Measurements from ENCODE around the gene CLCNKB. TPM values are rescaled to one million over a fixed set of nuclear protein-coding genes. Genes with fewer than 3 reads are reported as not detected.
A peak's percentile ranks its signal among the peaks of the same experiment; 100 is the strongest.

The CLCNKB gene
- total RNA-seq, 4 donors from 2014 or later = 0.41 to 1.9 (median 1.2) TPM; not detected in 1

- no peak for DNase-seq
- no peaks in the 10 kb centered on the region for H3K27me3 ChIP-seq
- no peaks in the 10 kb centered on the region for H3K9me3 ChIP-seq
- TF ChIP-seq CTCF (IDR thresholded peaks at IDR 0.05) (no peak), POLR2A (IDR thresholded peaks at IDR 0.05) (no peak)
- peak overlapping the region in 1 of 2 donors; percentile 40 for H3K4me3 ChIP-seq
- intact Hi-C loops (cut with DNase I; ENCODE audit: low total_unique reads) = no loop called here
- peak overlapping the region; percentile 97 for H3K27ac ChIP-seq
- no peaks in the 10 kb centered on the region for H3K36me3 ChIP-seq
- peaks cover 20 to 37% of the 10 kb centered on the region in 2 donors for H3K4me1 ChIP-seq
Observed at GRCh38 chr1:16015491-16015890, 28.1 kb upstream of the CLCNKB start.

- peak overlapping the region; percentile 97 for H3K27ac ChIP-seq
- H3K4me1 ChIP-seq = peaks cover 20 to 37% of the 10 kb centered on the region in 2 donors
- H3K27me3 ChIP-seq = no peaks in the 10 kb centered on the region
- peak; percentile 67 to 75 for DNase-seq
- H3K36me3 ChIP-seq = no peaks in the 10 kb centered on the region
- TF ChIP-seq CTCF (IDR thresholded peaks at IDR 0.05) = no peak
- peak in 1 of 2 donors; percentile 39 for TF ChIP-seq POLR2A (IDR thresholded peaks at IDR 0.05)
- peak overlapping the region; percentile 38 to 40 for H3K4me3 ChIP-seq
- intact Hi-C loops (cut with DNase I; ENCODE audit: low total_unique reads) = no loop called here
- H3K9me3 ChIP-seq = no peaks in the 10 kb centered on the region
Observed at GRCh38 chr1:16015960-16016901, 27.4 kb upstream of the CLCNKB start.

GRCh38 chr1:16017076-16017460 lies 26.5 kb upstream of the CLCNKB start:
- no peaks in the 10 kb centered on the region for H3K36me3 ChIP-seq
- no peaks in the 10 kb centered on the region for H3K9me3 ChIP-seq
- H3K27ac ChIP-seq = peak overlapping the region; percentile 97
- intact Hi-C loops (cut with DNase I; ENCODE audit: low total_unique reads) = no loop called here
- H3K27me3 ChIP-seq = no peaks in the 10 kb centered on the region
- TF ChIP-seq CTCF (IDR thresholded peaks at IDR 0.05) (no peak), POLR2A (IDR thresholded peaks at IDR 0.05) (no peak)
- H3K4me3 ChIP-seq = peak overlapping the region; percentile 38 to 40
- H3K4me1 ChIP-seq = peaks cover 20 to 37% of the 10 kb centered on the region in 2 donors
- no peak for DNase-seq

GRCh38 chr1:16017461-16018303 lies 25.9 kb upstream of the CLCNKB start, which contains the start of gene HSPB7:
HSPB7 (minus strand) TSS chr1:16018043; CDS start chr1:16017963, 80 bp downstream.
- H3K4me1 ChIP-seq = peaks cover 20 to 33% of the 10 kb centered on the region in 2 donors
- H3K27ac ChIP-seq = peak within 1 kb of the TSS; percentile 97
- peak within 1 kb of the TSS; percentile 38 to 40 for H3K4me3 ChIP-seq
- H3K9me3 ChIP-seq = no peaks in the 10 kb centered on the region
- no peaks in the 10 kb centered on the region for H3K27me3 ChIP-seq
- H3K36me3 ChIP-seq = no peaks in the 10 kb centered on the region
- DNase-seq = peak; percentile 94 to 96
- TF ChIP-seq POLR2A (IDR thresholded peaks at IDR 0.05) = peak; percentile 58 to 83
- TF ChIP-seq CTCF (IDR thresholded peaks at IDR 0.05) = peak in 2 of 4 experiments; percentile 4 to 17
- intact Hi-C loops (cut with DNase I; ENCODE audit: low total_unique reads) = no loop called here
